ENCODE data around the gene TMEM252. TPM values are rescaled to one million over a fixed set of nuclear protein-coding genes. Genes with fewer than 3 reads are reported as not detected.

TMEM252 gene
- total and polyA plus RNA-seq, 4 donors, result 0.17 TPM; not detected in 3

- H3K27me3 ChIP-seq (ENCODE audit: control insufficient read depth in 4 of 4, insufficient read depth in 4 of 4, low read length in 3 of 4), result peaks cover 0 to 3% (median 0%) of the 10 kb centered on the region in 4 donors
- no peak overlapping the region for H3K27ac ChIP-seq (ENCODE audit: low read depth in 1 of 2, low read length in 2 of 2)
- peak; percentile 88 for DNase-seq (ENCODE audit: low spot score)
- no peak overlapping the region for H3K4me3 ChIP-seq (ENCODE audit: low read depth in 1 of 3, low read length in 3 of 3)
- no peak overlapping the region for H3K9ac ChIP-seq (ENCODE audit: low read depth in 1 of 2, low read length in 2 of 2)
- no peaks in the 10 kb centered on the region for H3K9me3 ChIP-seq (ENCODE audit: control insufficient read depth in 4 of 4, low read length in 3 of 4)
- 25% methylated on average over 16 of the region's 16 CpGs for WGBS
- TF ChIP-seq YY1 (IDR thresholded peaks at IDR 0.05), result no peak
- TF ChIP-seq RAD21 (IDR thresholded peaks at IDR 0.05), result peak; percentile 97 to 98
- no peak for TF ChIP-seq NR2F2 (IDR thresholded peaks at IDR 0.05)
- TF ChIP-seq, protein P1, sequence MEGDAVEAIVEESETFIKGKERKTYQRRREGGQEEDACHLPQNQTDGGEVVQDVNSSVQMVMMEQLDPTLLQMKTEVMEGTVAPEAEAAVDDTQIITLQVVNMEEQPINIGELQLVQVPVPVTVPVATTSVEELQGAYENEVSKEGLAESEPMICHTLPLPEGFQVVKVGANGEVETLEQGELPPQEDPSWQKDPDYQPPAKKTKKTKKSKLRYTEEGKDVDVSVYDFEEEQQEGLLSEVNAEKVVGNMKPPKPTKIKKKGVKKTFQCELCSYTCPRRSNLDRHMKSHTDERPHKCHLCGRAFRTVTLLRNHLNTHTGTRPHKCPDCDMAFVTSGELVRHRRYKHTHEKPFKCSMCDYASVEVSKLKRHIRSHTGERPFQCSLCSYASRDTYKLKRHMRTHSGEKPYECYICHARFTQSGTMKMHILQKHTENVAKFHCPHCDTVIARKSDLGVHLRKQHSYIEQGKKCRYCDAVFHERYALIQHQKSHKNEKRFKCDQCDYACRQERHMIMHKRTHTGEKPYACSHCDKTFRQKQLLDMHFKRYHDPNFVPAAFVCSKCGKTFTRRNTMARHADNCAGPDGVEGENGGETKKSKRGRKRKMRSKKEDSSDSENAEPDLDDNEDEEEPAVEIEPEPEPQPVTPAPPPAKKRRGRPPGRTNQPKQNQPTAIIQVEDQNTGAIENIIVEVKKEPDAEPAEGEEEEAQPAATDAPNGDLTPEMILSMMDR (IDR thresholded peaks at IDR 0.05; ENCODE audit: low read depth, low read length, missing input control), result peak; percentile 100
- no peak for TF ChIP-seq FOXA2 (IDR thresholded peaks at IDR 0.05)
- TF ChIP-seq RXRA (IDR thresholded peaks at IDR 0.05), result peak; percentile 5 to 12
- H3K36me3 ChIP-seq (ENCODE audit: control insufficient read depth in 4 of 4, insufficient read depth in 3 of 4, low read depth in 1 of 4, low read length in 3 of 4), result no peaks in the 10 kb centered on the region
- H3K4me1 ChIP-seq (ENCODE audit: control insufficient read depth in 4 of 4, insufficient read depth in 4 of 4, low read length in 3 of 4), result no peaks in the 10 kb centered on the region
Observed at GRCh38 chr9:68584189-68585033, 43.7 kb upstream of the TMEM252 start.

DNA sequence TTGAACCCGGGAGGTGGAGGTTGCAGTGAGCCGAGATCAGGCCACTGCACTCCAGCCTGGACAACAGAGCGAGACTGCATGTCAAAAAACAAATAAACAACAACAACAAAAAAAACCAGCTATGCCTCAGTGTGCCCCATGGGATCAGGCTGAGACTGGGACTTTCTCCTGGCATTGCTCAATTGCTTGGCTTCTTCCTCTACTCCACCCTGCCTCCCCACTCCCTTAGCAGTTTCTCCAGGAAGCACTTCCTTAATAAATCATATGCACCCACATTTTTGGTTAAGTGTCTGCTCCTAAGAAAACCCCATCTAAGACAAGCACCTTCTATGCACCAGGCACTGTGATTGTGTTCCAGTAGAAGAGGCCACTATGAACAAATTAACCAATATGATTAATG, 41.0 kb upstream of the TMEM252 start:
- no peak for DNase-seq (ENCODE audit: low spot score)
- Histone ChIP-seq H3K36me3 (ENCODE audit: control insufficient read depth in 4 of 4, insufficient read depth in 3 of 4, low read depth in 1 of 4, low read length in 3 of 4) (no peaks in the 10 kb centered on the region), H3K9me3 (ENCODE audit: control insufficient read depth in 4 of 4, low read length in 3 of 4) (no peaks in the 10 kb centered on the region), H3K4me1 (ENCODE audit: control insufficient read depth in 4 of 4, insufficient read depth in 4 of 4, low read length in 3 of 4) (no peaks in the 10 kb centered on the region), H3K27ac (ENCODE audit: low read depth in 1 of 2, low read length in 2 of 2) (no peak overlapping the region), H3K4me3 (ENCODE audit: low read depth in 1 of 3, low read length in 3 of 3) (no peak overlapping the region), H3K9ac (ENCODE audit: low read depth in 1 of 2, low read length in 2 of 2) (no peak overlapping the region), H3K27me3 (ENCODE audit: control insufficient read depth in 4 of 4, insufficient read depth in 4 of 4, low read length in 3 of 4) (peaks cover 0 to 3% (median 0%) of the 10 kb centered on the region in 4 donors)
- TF ChIP-seq EGR1 (IDR thresholded peaks at IDR 0.05; ENCODE audit: low read depth in 2 of 2) (no peak), HNF4G (IDR thresholded peaks at IDR 0.05) (no peak), ATF3 (IDR thresholded peaks at IDR 0.05) (no peak), FOXA2 (IDR thresholded peaks at IDR 0.05) (no peak), NR2F2 (IDR thresholded peaks at IDR 0.05) (no peak), SP1 (IDR thresholded peaks at IDR 0.05) (no peak), TAF1 (conservative IDR thresholded peaks at IDR 0.05) (no peak), GABPA (IDR thresholded peaks at IDR 0.05 in 1 of 2, conservative IDR thresholded peaks at IDR 0.05 in 1 of 2) (no peak), REST (IDR thresholded peaks at IDR 0.05) (no peak), JUND (IDR thresholded peaks at IDR 0.05) (no peak), RAD21 (IDR thresholded peaks at IDR 0.05) (no peak), RXRA (IDR thresholded peaks at IDR 0.05) (no peak), YY1 (IDR thresholded peaks at IDR 0.05) (no peak), FOXA1 (IDR thresholded peaks at IDR 0.05) (no peak)
- TF ChIP-seq, protein P2, sequence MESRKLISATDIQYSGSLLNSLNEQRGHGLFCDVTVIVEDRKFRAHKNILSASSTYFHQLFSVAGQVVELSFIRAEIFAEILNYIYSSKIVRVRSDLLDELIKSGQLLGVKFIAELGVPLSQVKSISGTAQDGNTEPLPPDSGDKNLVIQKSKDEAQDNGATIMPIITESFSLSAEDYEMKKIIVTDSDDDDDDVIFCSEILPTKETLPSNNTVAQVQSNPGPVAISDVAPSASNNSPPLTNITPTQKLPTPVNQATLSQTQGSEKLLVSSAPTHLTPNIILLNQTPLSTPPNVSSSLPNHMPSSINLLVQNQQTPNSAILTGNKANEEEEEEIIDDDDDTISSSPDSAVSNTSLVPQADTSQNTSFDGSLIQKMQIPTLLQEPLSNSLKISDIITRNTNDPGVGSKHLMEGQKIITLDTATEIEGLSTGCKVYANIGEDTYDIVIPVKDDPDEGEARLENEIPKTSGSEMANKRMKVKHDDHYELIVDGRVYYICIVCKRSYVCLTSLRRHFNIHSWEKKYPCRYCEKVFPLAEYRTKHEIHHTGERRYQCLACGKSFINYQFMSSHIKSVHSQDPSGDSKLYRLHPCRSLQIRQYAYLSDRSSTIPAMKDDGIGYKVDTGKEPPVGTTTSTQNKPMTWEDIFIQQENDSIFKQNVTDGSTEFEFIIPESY (IDR thresholded peaks at IDR 0.05), result no peak
- TF ChIP-seq, protein P3, sequence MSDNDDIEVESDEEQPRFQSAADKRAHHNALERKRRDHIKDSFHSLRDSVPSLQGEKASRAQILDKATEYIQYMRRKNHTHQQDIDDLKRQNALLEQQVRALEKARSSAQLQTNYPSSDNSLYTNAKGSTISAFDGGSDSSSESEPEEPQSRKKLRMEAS (IDR thresholded peaks at IDR 0.05), result no peak
- TF ChIP-seq, protein P1 (IDR thresholded peaks at IDR 0.05; ENCODE audit: low read depth, low read length, missing input control), result no peak
- WGBS, result 86% methylated on average over 3 of the region's 3 CpGs
